Fibroblast of skin of back (primary cell): ENCODE data around the gene ARSG.

Experiments
- DNase-seq: peaks from one replicate; pipeline ENCODE4 v3.0.0-alpha.2; 2013

ARSG gene

DNA sequence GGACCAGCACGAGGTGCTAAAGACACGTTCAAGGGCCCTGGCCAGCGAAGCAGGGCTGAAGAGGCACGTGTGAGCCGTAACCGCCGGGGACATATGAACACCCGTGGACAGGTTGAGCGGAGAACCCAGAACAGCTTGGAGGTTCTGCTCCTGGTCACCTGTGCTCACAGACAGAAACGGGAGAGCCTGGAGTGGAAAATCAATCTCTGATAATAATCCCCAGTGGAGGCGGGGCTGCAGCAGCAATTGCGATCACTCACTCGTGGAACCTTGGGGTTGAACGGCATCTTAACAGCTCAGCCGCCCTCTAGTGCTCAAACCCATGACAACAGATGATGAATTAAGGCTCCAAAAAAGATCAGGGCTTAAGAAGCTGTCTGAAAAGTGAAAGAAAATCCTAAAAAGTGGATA lies 140.4 kb downstream of the ARSG start:
- DNase-seq: peak; percentile 6

DNA sequence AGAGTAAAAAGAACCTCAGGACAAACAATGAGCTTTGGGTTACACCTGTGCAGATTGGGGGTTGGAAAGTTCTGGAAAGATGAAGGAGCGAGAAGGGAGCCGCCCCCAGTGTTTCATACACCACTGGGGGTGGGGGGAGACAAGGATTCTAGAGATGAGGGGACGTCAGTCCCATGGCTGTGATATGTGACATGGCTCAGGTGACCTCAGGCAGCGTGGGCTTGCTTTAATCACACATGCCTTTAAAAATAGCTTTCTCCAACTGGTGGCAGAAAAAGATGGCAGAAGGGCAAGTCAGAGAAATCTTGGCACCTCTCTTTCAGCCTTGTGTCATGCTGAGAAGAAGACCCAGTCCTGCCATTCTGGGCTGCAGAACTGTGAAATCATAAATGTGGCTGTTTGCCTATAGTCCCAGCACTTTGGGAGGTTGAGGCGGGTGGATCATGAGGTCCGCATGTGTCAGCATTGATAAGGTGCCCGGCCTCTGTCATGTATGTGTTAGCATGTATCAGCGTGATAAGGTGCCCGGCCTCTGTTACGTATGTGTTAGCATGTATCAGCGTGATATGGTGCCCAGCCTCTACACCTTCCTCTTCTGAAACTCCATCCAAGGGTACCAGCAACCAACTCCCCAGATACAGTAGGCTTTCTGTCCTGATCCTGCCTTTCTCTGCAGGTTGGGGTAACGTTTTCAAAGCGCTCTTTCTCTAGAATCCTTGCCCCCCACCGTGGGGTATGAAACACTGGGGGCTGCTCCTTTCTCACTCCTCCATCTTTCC lies 141.0 kb downstream of the ARSG start:
- no peak for DNase-seq

DNA sequence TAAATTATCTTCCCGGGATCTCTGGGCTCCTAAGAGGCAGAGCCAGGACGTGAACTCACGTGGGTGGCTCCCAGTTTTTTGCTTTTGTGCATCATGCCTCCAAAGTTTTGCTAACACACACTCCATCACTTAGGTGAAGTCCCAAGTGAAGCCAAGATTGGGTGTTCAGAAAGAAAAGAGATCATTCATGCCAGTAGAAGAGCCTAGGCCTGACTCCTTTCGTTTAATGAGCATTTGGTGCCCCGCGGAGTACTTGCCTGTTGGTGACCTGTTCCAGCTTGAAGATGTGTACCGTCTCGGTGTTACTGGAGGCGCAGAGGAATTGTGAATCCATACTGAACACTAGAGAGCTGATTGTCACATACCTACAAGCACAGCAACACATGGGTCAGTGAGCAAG lies 141.9 kb downstream of the ARSG start:
- no peak for DNase-seq

DNA sequence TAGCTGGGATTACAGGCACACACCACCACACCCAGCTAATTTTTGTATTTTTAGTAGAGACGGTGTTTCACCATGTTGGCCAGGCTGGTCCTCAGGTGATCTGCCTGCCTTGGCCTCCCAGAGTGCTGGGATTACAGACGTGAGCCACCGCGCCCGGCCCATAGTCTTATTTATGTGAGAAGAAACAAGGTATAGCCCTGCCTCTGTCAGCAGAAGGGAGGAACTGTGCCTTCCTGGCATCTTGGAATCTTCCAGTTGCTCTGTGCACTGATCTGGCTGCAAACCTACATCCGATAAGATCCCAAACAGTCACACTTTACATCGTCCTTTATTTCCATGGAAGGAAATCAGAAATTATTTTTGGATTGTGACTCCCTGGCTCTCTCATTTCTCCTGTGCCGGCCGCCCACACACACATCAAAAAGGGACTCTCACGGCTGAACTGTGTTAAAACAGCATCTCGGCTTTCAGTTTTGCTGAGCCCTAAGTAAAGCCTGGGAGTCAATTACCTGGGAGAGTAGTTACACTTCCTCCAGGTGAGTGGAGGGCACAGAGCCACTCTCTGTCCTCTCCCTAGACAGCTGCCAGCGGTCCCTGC lies 142.7 kb downstream of the ARSG start:
- DNase-seq: no peak

DNA sequence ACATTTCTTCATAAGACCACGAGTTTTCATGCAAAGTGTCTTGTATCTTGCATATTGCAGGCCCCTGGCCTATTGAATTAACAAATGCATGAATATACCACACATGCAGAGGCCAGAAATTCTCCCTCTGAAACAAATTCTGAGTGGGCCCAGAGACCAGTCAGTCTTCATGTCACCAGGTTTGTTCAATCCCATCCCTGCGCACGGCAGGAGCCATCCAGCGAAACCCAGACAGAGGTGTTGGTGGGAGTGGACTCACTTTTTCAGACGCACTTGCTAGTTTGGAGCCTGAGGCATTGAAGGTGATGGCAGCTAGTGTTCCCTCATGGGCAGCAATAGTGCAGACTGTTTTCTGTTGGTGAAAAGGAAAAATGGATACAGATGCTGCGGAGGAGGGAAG lies 144.1 kb downstream of the ARSG start:
- DNase-seq: no peak

- DNase-seq: peak; percentile 62
Observed at GRCh38 chr17:68435876-68436842, 144.9 kb downstream of the ARSG start.

GRCh38 chr17:68437979-68438822 lies 146.9 kb downstream of the ARSG start:
- no peak for DNase-seq

- no peak for DNase-seq
Observed at GRCh38 chr17:68439656-68440290, 148.5 kb downstream of the ARSG start.

GRCh38 chr17:68440526-68440925 lies 149.2 kb downstream of the ARSG start:
- DNase-seq: no peak

GRCh38 chr17:68441070-68441770 lies 149.9 kb downstream of the ARSG start:
- DNase-seq: no peak

DNA sequence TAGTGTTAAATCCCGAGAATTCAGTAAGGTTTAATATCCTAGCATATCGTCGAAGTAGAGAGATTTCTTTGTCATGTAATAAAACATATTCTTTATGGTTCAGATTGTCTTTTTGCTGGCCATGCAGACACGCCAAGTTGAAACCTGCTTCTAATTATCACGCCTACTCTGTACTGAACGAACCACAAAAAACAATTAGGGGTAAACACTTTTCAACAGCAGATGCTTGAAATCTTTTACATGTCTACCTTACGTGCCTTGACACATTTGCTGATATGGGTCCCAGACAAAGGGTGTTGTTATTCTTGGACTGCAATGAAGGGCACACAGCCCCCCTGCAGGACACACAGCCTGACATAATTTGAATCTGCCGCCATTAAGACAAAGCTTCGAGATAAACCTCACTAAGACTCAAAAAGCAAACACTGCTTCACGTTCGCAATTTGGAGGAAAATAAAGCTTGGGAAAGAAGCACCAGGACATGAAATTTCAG lies 152.7 kb downstream of the ARSG start:
- DNase-seq: no peak

DNA sequence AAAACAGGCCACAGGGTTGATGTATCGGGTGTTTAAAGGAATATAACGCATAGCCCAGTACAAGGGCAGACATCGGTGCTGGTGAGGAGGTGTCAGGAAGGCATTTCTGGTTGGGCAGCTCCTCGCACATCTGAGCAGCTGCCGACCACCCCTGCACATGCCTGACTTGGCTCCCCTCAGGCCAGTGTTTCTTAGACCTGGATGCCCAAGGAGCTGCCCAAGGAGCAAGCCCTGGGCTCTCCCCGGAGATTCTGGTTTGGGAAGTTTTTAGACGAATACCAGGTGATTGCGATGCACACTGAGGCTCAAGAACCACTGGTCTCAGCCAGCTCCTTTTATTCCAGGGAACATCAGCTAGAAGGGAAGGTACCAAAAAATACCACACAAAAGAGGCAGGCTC lies 154.4 kb downstream of the ARSG start:
- no peak for DNase-seq

DNA sequence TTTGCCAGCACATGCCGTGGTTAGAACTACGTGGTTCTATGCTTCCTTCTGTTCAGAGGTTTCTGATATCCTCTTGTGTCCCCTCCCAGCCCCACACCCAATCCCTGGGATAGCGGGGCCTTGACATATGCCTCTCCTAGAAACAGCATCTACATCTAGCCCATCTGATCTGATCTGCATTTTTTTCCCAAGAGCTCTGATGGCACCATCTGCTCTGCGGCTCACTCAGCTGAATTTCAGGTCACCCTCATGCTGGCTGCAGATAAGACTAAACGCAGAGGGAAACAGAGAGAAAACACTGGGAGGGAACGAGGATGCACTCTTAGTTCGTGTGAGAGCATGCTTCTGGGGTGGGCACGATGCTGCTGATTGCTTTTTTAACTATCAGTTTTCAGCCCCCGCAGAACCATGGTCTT lies 155.3 kb downstream of the ARSG start:
- no peak for DNase-seq

GRCh38 chr17:68449021-68449739 lies 157.9 kb downstream of the ARSG start:
- no peak for DNase-seq

DNA sequence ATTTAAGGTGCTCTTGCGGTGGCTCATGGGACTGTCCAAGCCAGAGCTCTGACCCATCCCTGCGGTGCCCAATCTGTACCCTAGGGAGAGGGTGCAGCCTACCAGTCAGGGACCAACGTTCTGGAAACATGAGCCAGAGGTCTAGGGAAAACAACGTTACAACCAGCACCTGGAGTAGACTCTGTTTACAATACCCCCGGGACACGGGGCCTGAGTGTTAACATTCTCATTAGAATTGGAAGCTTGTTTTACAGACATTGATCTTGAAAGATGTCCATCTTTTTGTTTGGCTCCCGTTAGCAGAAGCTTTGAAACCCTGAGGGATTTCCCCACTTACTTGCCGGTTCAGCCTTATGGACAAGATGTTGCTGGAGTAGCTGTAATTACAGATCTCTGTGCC lies 159.1 kb downstream of the ARSG start:
- no peak for DNase-seq

GRCh38 chr17:68450801-68451200 lies 159.5 kb downstream of the ARSG start:
- no peak for DNase-seq

- DNase-seq: no peak
Observed at GRCh38 chr17:68451670-68452354, 160.5 kb downstream of the ARSG start.

DNA sequence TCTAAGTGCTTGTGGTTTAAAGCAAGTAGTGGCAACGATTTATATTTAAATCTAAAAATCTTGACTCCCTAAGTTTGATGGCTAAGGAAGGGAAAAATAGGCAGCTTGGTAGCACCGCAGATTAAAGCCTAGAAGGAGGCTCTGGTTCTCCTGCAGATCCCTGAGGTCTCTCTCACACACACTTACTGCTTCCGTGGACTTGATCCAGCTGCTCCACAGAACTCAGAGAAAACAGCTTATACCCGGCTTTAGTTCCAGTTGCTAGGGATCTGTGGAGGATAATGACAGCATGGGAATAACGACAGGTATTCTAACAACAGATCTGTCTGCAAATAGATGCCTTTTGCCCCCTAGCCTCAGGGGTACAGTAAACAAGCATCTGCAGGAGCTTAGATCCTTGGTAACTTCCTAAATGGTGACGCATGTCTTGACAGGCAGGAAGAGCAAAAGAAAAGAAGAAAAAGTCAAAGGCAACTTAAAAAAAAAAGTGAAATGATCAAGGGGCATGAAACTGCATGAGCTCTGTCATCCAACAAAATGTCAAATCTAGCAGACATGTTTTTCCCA lies 161.5 kb downstream of the ARSG start:
- DNase-seq: no peak

GRCh38 chr17:68453991-68454665 lies 162.8 kb downstream of the ARSG start:
- DNase-seq: no peak
